Measurements from ENCODE around the gene TSEN54. TPM values are rescaled to one million over a fixed set of nuclear protein-coding genes. Genes with fewer than 3 reads are reported as not detected.

The TSEN54 gene
- total RNA-seq, 1 donor from 2014 or later = 7.7 TPM

- intact Hi-C loops (cut with DNase I) = no loop called here
- DNase-seq (ENCODE audit: low spot score) = no peak
Observed at GRCh38 chr17:75557075-75557851, 40.9 kb downstream of the TSEN54 start.

- no peak for DNase-seq (ENCODE audit: low spot score)
- intact Hi-C loops (cut with DNase I) = no loop called here
Observed at GRCh38 chr17:75557852-75558665, 41.7 kb downstream of the TSEN54 start.

GRCh38 chr17:75558666-75559530 is 42.6 kb downstream of the TSEN54 start:
- intact Hi-C loops (cut with DNase I) = no loop called here
- no peak for DNase-seq (ENCODE audit: low spot score)

GRCh38 chr17:75559958-75560533 is 43.7 kb downstream of the TSEN54 start:
- intact Hi-C loops (cut with DNase I) = no loop called here
- no peak for DNase-seq (ENCODE audit: low spot score)

GRCh38 chr17:75561927-75562603 is 45.7 kb downstream of the TSEN54 start:
- intact Hi-C loops (cut with DNase I) = no loop called here

GRCh38 chr17:75563063-75563758 is 46.9 kb downstream of the TSEN54 start:
- intact Hi-C loops (cut with DNase I) = no loop called here
- no peak for DNase-seq (ENCODE audit: low spot score)

More at GRCh38 chr17:75561927-75562603, 45.7 kb downstream of the TSEN54 start:
- DNase-seq (ENCODE audit: low spot score) = no peak

GRCh38 chr17:75564195-75564594 is 47.9 kb downstream of the TSEN54 start:
- no peak for DNase-seq (ENCODE audit: low spot score)
- intact Hi-C loops (cut with DNase I) = no loop called here

- no peak for DNase-seq (ENCODE audit: low spot score)
Observed at GRCh38 chr17:75565066-75565465, 48.7 kb downstream of the TSEN54 start.

GRCh38 chr17:75565618-75566017 is 49.3 kb downstream of the TSEN54 start:
- DNase-seq (ENCODE audit: low spot score) = no peak

More at GRCh38 chr17:75565066-75565465, 48.7 kb downstream of the TSEN54 start:
- intact Hi-C loops (cut with DNase I) = no loop called here

GRCh38 chr17:75566416-75566815 is 50.1 kb downstream of the TSEN54 start:
- intact Hi-C loops (cut with DNase I) = no loop called here
- DNase-seq (ENCODE audit: low spot score) = no peak

More at GRCh38 chr17:75565618-75566017, 49.3 kb downstream of the TSEN54 start:
- intact Hi-C loops (cut with DNase I) = no loop called here

- intact Hi-C loops (cut with DNase I) = no loop called here
- no peak for DNase-seq (ENCODE audit: low spot score)
Observed at GRCh38 chr17:75566834-75567233, 50.5 kb downstream of the TSEN54 start.

GRCh38 chr17:75568412-75569255 is 52.3 kb downstream of the TSEN54 start:
- intact Hi-C loops (cut with DNase I) = no loop called here
- no peak for DNase-seq (ENCODE audit: low spot score)

GRCh38 chr17:75570034-75570676 is 53.8 kb downstream of the TSEN54 start:
- intact Hi-C loops (cut with DNase I) = no loop called here
- no peak for DNase-seq (ENCODE audit: low spot score)

GRCh38 chr17:75570772-75571171 is 54.4 kb downstream of the TSEN54 start:
- intact Hi-C loops (cut with DNase I) = no loop called here
- DNase-seq (ENCODE audit: low spot score) = no peak

GRCh38 chr17:75571197-75571884 is 55.0 kb downstream of the TSEN54 start:
- DNase-seq (ENCODE audit: low spot score) = no peak
- intact Hi-C loops (cut with DNase I) = no loop called here

GRCh38 chr17:75571885-75572215 is 55.5 kb downstream of the TSEN54 start:
- intact Hi-C loops (cut with DNase I) = no loop called here
- no peak for DNase-seq (ENCODE audit: low spot score)
